Lower leg skin (tissue), 3 donors: Measurements from ENCODE around the gene HTD2.

Source experiments
- POLR2A ChIP-seq, 2 donors: fragments of 450-650 bp; IDR thresholded peaks; one replicate each; pipeline ENCODE4 v1.6.1; 2016 to 2017; ENCODE audit warnings: antibody characterized with exemption in 2 of 2, mild to moderate bottlenecking in 1 of 2, moderate library complexity in 1 of 2
- TF ChIP-seq, protein P1 (sequence below), 3 donors: fragments of 450-650 bp; IDR thresholded peaks; one replicate each; pipeline ENCODE4 v1.5.1; 2016; ENCODE audit warnings: antibody characterized with exemption in 3 of 3, mild to moderate bottlenecking in 3 of 3, moderate library complexity in 2 of 3

DNA sequence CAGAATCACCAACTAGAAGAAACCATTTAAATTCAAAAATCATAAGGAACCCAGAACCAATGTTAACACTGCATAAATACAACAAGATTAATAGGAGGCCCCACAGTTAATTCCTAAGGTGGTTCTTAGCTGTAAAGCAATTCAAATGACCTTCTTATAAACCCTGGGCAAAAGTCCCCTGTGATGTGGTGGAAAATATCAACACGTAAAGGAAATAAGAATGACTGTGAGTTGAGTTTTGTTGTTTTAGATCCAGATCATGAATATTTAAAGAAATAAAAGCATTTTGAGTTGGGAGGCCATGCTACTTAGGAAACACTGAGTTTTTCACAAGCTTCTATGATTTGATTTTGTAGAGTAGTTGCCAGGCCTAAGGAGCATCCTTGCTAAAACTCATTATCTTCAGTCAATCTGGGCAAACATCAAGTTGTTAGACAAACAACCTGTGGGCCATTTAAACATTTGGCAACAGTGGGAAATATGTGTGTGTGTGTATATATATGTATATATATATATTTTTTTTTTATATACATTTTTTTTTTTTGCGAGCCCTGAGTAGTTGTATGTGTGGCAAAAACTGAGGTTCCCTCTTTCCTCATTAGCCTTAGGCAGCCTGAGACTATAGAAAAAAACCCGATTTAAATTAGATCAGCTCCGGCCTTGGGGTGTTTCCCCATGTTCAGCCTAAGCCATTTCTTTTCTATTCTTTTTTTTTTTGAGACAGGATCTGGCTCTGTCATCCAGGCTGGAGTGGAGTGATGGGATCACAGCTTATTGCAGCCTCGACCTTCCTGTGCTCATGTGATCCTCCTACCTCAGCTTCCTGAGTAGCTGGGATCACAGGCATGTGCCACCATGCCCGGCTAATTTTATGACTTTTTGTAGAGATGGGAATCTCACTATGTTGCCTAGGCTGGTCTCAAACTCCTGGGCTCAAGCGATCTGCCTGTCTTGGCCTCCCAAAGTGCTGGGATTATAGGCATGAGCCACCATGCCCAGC is 18.4 kb downstream of the HTD2 start:
- no peak for TF ChIP-seq POLR2A (IDR thresholded peaks at IDR 0.05)
- TF ChIP-seq, protein P1, sequence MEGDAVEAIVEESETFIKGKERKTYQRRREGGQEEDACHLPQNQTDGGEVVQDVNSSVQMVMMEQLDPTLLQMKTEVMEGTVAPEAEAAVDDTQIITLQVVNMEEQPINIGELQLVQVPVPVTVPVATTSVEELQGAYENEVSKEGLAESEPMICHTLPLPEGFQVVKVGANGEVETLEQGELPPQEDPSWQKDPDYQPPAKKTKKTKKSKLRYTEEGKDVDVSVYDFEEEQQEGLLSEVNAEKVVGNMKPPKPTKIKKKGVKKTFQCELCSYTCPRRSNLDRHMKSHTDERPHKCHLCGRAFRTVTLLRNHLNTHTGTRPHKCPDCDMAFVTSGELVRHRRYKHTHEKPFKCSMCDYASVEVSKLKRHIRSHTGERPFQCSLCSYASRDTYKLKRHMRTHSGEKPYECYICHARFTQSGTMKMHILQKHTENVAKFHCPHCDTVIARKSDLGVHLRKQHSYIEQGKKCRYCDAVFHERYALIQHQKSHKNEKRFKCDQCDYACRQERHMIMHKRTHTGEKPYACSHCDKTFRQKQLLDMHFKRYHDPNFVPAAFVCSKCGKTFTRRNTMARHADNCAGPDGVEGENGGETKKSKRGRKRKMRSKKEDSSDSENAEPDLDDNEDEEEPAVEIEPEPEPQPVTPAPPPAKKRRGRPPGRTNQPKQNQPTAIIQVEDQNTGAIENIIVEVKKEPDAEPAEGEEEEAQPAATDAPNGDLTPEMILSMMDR (IDR thresholded peaks at IDR 0.05) = no peak
